Measurements from ENCODE around the gene C1S.

Gene C1S

GRCh38 chr12:7099290-7099996 lies 38.9 kb downstream of the C1S start:
- no peaks in the 10 kb centered on the region for H3F3A ChIP-seq (ENCODE audit: insufficient read depth, low read length)
- no peaks in the 10 kb centered on the region for H3K9me3 ChIP-seq (replicated peaks; ENCODE audit: insufficient read depth, low read length)
- no peak for TF ChIP-seq EZH2phosphoT487 (IDR thresholded peaks at IDR 0.05; ENCODE audit: low read length)
- TF ChIP-seq EZH2 (optimal IDR thresholded peaks at IDR 0.05; ENCODE audit: low read depth, low read length) = no peak
- TF ChIP-seq CTCF (IDR thresholded peaks at IDR 0.05; ENCODE audit: low read length) = no peak
- no peaks in the 10 kb centered on the region for H3K4me1 ChIP-seq (ENCODE audit: low read length)
- no peaks in the 10 kb centered on the region for H3K27me3 ChIP-seq (replicated peaks; ENCODE audit: insufficient read depth, low read length)
- no peak overlapping the region for H3K4me2 ChIP-seq (ENCODE audit: low read depth, low read length)
- H4K20me1 ChIP-seq (ENCODE audit: insufficient read depth, low read length) = no peaks in the 10 kb centered on the region
- H3K79me2 ChIP-seq (ENCODE audit: low read length) = no peaks in the 10 kb centered on the region
- no peak overlapping the region for H3K9ac ChIP-seq (ENCODE audit: low read length)
- no peak overlapping the region for H3K4me3 ChIP-seq (ENCODE audit: low read length)
- no peak for DNase-seq
- H2AFZ ChIP-seq (ENCODE audit: low read length) = no peak overlapping the region
- no peak overlapping the region for H3K27ac ChIP-seq (ENCODE audit: low read length)
- no peaks in the 10 kb centered on the region for H3K9me2 ChIP-seq (replicated peaks; ENCODE audit: insufficient read depth, low read length)
- no peaks in the 10 kb centered on the region for H3K36me3 ChIP-seq (replicated peaks; ENCODE audit: insufficient read depth, low read length)

- TF ChIP-seq EZH2phosphoT487 (IDR thresholded peaks at IDR 0.05; ENCODE audit: low read length) (no peak), EZH2 (optimal IDR thresholded peaks at IDR 0.05; ENCODE audit: low read depth, low read length) (no peak), CTCF (IDR thresholded peaks at IDR 0.05; ENCODE audit: low read length) (no peak)
- H4K20me1 ChIP-seq (ENCODE audit: insufficient read depth, low read length) = no peaks in the 10 kb centered on the region
- DNase-seq = no peak
- no peaks in the 10 kb centered on the region for H3K4me1 ChIP-seq (ENCODE audit: low read length)
- no peaks in the 10 kb centered on the region for H3F3A ChIP-seq (ENCODE audit: insufficient read depth, low read length)
- no peak overlapping the region for H3K9ac ChIP-seq (ENCODE audit: low read length)
- no peaks in the 10 kb centered on the region for H3K27me3 ChIP-seq (replicated peaks; ENCODE audit: insufficient read depth, low read length)
- no peak overlapping the region for H3K4me3 ChIP-seq (ENCODE audit: low read length)
- no peaks in the 10 kb centered on the region for H3K79me2 ChIP-seq (ENCODE audit: low read length)
- no peaks in the 10 kb centered on the region for H3K9me2 ChIP-seq (replicated peaks; ENCODE audit: insufficient read depth, low read length)
- no peaks in the 10 kb centered on the region for H3K36me3 ChIP-seq (replicated peaks; ENCODE audit: insufficient read depth, low read length)
- no peak overlapping the region for H2AFZ ChIP-seq (ENCODE audit: low read length)
- no peaks in the 10 kb centered on the region for H3K9me3 ChIP-seq (replicated peaks; ENCODE audit: insufficient read depth, low read length)
- no peak overlapping the region for H3K27ac ChIP-seq (ENCODE audit: low read length)
- no peak overlapping the region for H3K4me2 ChIP-seq (ENCODE audit: low read depth, low read length)
Measured at GRCh38 chr12:7100239-7100638, 39.7 kb downstream of the C1S start.

- Histone ChIP-seq H3K9me2 (replicated peaks; ENCODE audit: insufficient read depth, low read length) (no peaks in the 10 kb centered on the region), H3K4me1 (ENCODE audit: low read length) (no peaks in the 10 kb centered on the region), H3K9me3 (replicated peaks; ENCODE audit: insufficient read depth, low read length) (no peaks in the 10 kb centered on the region), H4K20me1 (ENCODE audit: insufficient read depth, low read length) (no peaks in the 10 kb centered on the region), H3K9ac (ENCODE audit: low read length) (no peak overlapping the region), H3K36me3 (replicated peaks; ENCODE audit: insufficient read depth, low read length) (no peaks in the 10 kb centered on the region), H3F3A (ENCODE audit: insufficient read depth, low read length) (no peaks in the 10 kb centered on the region), H3K27me3 (replicated peaks; ENCODE audit: insufficient read depth, low read length) (no peaks in the 10 kb centered on the region), H3K79me2 (ENCODE audit: low read length) (no peaks in the 10 kb centered on the region), H3K4me3 (ENCODE audit: low read length) (no peak overlapping the region), H2AFZ (ENCODE audit: low read length) (no peak overlapping the region), H3K27ac (ENCODE audit: low read length) (no peak overlapping the region), H3K4me2 (ENCODE audit: low read depth, low read length) (no peak overlapping the region)
- TF ChIP-seq EZH2 (optimal IDR thresholded peaks at IDR 0.05; ENCODE audit: low read depth, low read length) (no peak), EZH2phosphoT487 (IDR thresholded peaks at IDR 0.05; ENCODE audit: low read length) (no peak), CTCF (IDR thresholded peaks at IDR 0.05; ENCODE audit: low read length) (no peak)
- no peak for DNase-seq
Measured at GRCh38 chr12:7101047-7101693, 40.7 kb downstream of the C1S start.
